SKM-1 (cell line): ENCODE measurements around the gene MYO7A.

Experiments
- DNase-seq: peaks from one replicate; lab custom pipeline; 2025; ENCODE audit not compliant: unreplicated experiment; lab: John Stamatoyannopoulos, UW

The MYO7A gene

DNA sequence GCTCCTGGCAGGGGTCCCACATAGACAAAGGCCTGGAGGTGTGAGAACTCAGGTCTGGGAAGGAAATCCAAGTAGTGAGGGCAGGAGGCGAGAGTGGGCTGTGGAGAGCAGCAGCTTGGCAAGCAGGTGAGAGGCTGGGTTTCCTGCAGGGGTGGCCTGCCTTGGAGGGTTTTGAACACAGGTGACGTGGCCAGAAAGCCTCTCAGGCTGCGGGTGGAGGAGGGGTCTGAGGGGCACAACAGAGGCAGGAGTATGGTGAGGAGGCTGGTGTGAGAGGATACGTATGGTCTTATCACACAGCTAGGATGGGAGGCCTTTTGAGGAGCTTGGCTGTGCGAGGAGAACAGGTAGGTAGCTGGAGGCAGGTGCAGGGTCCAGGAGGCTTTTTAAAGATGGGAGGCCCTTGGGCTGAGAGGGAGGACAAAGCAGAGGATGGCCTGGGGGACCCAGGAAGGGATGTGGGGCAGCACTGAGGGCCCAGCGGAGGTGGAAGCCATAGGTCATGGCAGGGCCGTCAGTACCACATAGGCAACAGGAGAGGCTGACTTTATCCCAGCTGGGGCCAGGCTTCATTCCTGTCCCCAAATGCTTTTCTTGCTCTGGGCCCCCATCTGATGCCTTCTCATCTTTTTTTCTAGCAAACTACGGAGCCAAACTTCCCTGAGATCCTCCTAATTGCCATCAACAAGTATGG, 84.4 kb downstream of the MYO7A start:
- no peak for DNase-seq

DNA sequence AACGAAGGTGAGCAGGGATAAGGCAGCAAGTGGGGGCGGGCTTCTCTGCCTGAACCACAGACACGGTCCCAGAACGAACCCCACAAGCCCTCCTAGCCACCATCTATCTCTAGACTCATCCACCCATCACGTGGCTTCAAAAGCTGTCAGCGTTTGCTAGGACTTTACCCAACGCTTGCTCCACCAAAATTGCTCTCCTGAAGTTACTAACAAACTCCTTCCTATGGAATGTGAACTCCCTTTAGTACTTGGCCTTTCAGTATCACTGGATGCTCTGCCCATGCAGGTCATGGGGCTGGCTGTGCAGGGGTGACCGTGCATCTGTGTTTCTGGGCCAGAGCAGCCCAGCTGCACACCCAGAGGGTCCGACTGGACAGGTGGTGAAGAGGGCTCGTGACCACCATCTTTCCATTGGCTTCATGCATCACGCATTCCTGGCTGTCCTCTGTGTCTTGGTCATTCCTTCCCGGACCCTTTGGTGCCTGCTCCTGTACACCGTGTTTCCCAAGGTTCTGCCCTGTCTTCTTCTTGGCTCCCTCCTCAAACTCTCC, 85.1 kb downstream of the MYO7A start:
- DNase-seq: no peak

- no peak for DNase-seq
Measured at GRCh38 chr11:77213589-77214428, 85.8 kb downstream of the MYO7A start.

- no peak for DNase-seq
Measured at GRCh38 chr11:77214557-77214956, 86.5 kb downstream of the MYO7A start.

DNA sequence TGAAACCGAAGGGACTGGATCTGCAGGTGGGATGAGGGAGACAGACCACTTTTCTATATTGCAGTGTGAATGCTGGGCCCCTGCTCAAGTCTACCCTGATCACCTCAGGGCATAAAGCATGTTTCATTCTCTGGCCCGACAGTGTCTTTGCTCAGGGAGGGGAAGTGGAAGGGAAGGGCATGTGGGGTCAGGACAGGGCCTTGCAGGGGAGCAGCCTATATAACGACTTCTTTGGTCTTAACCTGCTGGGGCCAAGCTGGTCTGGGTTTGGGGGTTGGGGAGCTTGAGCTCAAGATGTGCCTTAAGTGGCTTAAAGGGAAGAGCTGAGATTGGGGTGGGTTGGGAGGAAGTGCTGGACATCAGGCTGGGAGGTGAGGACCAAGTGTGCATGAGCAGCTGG, 87.1 kb downstream of the MYO7A start:
- DNase-seq: no peak

GRCh38 chr11:77217156-77217555, 89.1 kb downstream of the MYO7A start:
- no peak for DNase-seq

DNA sequence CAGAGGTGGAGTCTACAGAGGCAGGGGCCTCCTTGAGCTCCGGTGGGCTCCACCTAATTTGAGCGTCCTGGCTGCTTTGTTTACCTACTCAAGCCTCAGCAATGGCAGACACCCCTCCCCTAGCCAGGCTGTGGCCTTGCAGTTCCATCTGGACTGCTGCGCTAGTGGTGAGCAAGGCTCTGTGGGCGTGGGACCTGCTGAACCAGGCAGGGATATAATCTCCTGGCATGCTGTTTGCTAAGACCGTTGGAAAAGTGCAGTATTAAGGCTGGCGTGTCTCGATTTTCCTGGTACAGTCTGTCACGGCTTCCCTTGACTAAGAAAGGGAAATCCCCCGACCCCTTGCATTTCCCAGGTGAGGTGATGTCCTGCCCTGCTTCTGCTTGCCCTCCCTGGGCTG, 95.8 kb downstream of the MYO7A start:
- no peak for DNase-seq

DNA sequence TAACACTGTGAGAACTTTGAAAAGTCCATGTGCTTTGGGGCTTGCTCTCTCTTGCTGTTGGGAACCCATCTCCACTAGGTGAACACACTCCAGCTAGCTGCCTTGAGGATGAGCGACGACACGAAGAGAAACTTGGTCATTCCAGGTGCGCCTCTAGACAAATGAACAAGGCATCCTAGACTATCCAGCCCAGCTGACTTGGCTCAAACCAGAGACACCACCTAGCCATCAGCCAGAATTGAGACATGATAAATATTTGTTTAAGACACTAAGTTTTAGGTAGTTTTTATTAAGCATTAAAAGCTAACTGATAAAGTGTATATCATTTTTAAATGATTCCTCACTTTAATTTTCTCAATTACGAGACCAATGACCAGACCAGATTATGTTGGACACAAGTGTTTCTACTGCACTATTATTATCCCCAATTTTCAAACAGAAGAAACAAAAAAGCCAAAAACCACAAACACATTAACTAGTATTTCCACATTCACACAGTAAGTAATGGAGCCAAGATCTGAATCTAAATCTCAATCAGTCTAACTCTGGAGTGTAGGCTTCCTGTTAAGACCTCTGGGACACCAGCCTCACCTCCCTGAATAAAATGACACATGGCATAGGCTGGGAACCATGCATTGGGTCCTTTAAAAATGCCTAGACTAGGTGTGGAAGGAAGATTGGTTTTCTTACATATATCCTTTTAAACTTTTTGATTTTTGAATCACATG, 103.0 kb downstream of the MYO7A start:
- no peak for DNase-seq

- DNase-seq: no peak
Measured at GRCh38 chr11:77231800-77232199, 103.8 kb downstream of the MYO7A start.

GRCh38 chr11:77232242-77232641, 104.2 kb downstream of the MYO7A start:
- no peak for DNase-seq

DNA sequence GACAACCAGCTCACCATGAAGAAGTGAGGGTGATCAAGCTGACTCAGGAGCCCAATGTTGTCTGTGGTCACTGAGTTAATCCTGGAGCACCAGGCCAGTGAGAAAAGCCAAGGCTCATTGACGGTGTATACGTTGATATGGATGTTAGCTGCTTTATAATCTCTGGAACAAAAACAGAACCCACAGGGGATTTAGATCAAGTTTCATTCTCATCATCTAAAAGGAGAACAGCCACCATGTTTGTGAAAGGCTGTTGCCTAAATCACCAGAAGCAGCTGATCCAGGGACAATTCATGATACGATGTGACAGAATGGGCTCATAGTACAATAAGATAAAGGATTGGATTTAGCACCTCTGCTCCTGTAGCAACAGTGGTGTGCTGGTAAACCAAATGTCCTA, 105.0 kb downstream of the MYO7A start:
- DNase-seq: no peak

GRCh38 chr11:77236901-77237300, 108.9 kb downstream of the MYO7A start:
- no peak for DNase-seq

- DNase-seq: no peak
Measured at GRCh38 chr11:77244277-77245027, 116.4 kb downstream of the MYO7A start.

- DNase-seq: no peak
Measured at GRCh38 chr11:77249427-77249826, 121.4 kb downstream of the MYO7A start.

- DNase-seq: no peak
Measured at GRCh38 chr11:77250881-77251640, 123.0 kb downstream of the MYO7A start.

- no peak for DNase-seq
Measured at GRCh38 chr11:77252555-77253270, 124.7 kb downstream of the MYO7A start.

DNA sequence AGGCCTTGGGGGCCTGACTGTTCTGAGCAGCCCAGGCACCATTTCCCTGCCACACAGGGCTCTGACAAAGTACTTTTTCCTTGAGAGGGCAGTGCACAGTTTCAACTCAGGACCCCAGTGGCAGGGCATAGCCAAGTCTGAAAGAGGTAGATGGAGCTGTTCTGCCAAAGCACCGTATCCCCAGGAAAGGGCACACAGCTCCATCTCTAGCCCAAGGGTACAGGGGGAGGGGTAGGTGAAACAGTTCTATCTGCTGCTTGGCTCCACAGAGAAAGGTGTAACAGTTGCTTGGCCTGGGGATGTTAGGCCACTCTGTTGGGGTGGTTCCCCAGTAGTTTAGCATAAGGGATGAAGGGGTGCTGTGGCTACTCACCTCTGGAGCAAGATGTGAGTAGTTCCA, 125.6 kb downstream of the MYO7A start:
- DNase-seq: no peak

DNA sequence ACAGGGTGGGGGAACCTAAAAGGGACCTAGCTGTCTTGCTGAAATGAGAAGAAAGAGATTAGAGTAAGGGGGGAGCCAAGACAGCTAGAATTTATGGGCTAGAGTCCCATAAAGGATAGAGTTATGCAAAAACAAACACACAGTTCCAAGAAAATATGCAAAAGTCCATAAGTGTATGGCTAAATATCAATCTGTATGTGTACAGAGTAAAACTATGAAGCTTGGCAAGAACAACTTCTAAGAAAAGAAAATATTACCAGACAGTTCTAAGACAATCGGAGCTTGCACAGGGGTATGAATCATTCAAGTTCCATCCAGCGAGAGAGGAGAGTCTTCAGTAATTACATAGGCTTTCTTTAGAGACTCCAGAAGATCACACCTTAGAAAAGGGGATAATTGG, 131.6 kb downstream of the MYO7A start:
- DNase-seq: no peak

DNA sequence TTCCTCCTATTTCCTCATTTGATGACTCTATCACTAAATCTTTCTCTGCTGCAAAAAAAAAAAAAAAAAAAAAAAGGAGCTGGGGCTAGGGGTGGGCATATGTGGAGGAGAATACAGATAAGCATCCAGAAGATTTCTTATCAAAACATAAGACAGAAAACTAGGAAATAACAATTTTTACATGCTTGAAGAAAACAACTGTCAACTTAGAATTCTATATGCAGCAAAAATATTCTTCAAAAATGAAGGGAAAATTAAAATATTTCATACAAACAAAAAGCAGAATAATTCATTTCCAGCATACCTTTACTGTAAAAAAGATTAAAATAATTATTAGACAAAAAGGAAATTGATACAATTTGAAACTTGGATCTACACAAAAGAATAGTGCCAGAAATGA, 134.8 kb downstream of the MYO7A start:
- DNase-seq: no peak
